RWPE2 (cell line): ENCODE data around the gene PIGL.

Source experiments
- ATAC-seq: fragments of 200-7000 bp; cut with Tn5 transposase; 3 replicates; pipeline ENCODE4 v1.9.1; 2021; ENCODE audit warnings: low read depth
- DNase-seq: peaks from one replicate; pipeline ENCODE4 v3.0.0-alpha.2; 2020; ENCODE audit warnings: low spot score
- H3K27ac ChIP-seq: fragments of 450-650 bp; 2 replicates; pipeline ENCODE4 v1.5.1; 2017; ENCODE audit warnings: mild to moderate bottlenecking; ENCODE audit not compliant: poor library complexity, severe bottlenecking
- H3K27me3 ChIP-seq: fragments of 250-450 bp; sonication (Bioruptor Pico); 2 replicates; pipeline ENCODE4 v1.5.1; 2021; ENCODE audit warnings: mild to moderate bottlenecking, moderate library complexity; ENCODE audit not compliant: insufficient read depth, poor library complexity, severe bottlenecking
- H3K36me3 ChIP-seq: fragments of 250-450 bp; sonication (Bioruptor Pico); 2 replicates; pipeline ENCODE4 v1.5.1; 2020; ENCODE audit warnings: low read depth, mild to moderate bottlenecking, moderate library complexity
- H3K4me1 ChIP-seq: fragments of 250-450 bp; sonication (Bioruptor Pico); 2 replicates; pipeline ENCODE4 v1.5.1; 2021; ENCODE audit warnings: mild to moderate bottlenecking, moderate library complexity; ENCODE audit not compliant: insufficient read depth, poor library complexity, severe bottlenecking
- H3K4me3 ChIP-seq: fragments of 250-450 bp; sonication (Bioruptor Pico); 2 replicates; pipeline ENCODE4 v1.5.1; 2021; ENCODE audit warnings: mild to moderate bottlenecking, moderate library complexity; ENCODE audit not compliant: severe bottlenecking
- H3K9me3 ChIP-seq: fragments of 250-450 bp; sonication (Bioruptor Pico); 2 replicates; pipeline ENCODE4 v1.5.1; 2021; ENCODE audit warnings: mild to moderate bottlenecking, moderate library complexity; ENCODE audit not compliant: severe bottlenecking
- TF ChIP-seq, protein P1 (sequence below): fragments of 450-650 bp; IDR thresholded peaks from one replicate; pipeline ENCODE4 v1.5.1; 2017; ENCODE audit warnings: mild to moderate bottlenecking, moderate library complexity; ENCODE audit not compliant: poor library complexity, severe bottlenecking

Gene PIGL

DNA sequence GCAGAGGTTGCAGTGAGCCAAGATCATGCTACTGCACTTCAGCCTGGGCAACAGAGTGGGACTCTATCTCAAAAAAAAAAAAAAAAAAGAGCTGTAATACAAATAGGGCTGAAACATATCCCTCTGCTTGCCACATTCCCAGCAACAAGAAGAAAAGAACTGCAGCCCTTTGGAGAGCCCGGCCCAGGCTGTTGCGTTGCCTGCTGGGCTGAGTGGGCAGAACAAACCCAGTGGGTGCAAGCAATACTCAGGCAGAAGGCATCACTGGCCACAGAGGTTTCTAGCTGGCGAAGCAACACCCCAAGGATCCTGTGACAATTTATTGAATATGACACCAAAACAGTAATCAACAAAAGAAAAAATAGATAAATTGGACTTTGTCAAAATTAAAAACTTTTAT is 44.0 kb downstream of the PIGL start:
- DNase-seq (no peak), ATAC-seq (no peak)
- Histone ChIP-seq H3K27ac (no peak overlapping the region), H3K4me3 (no peak overlapping the region), H3K27me3 (no peaks in the 10 kb centered on the region), H3K4me1 (no peaks in the 10 kb centered on the region), H3K36me3 (no peaks in the 10 kb centered on the region), H3K9me3 (no peaks in the 10 kb centered on the region)
- TF ChIP-seq, protein P1, sequence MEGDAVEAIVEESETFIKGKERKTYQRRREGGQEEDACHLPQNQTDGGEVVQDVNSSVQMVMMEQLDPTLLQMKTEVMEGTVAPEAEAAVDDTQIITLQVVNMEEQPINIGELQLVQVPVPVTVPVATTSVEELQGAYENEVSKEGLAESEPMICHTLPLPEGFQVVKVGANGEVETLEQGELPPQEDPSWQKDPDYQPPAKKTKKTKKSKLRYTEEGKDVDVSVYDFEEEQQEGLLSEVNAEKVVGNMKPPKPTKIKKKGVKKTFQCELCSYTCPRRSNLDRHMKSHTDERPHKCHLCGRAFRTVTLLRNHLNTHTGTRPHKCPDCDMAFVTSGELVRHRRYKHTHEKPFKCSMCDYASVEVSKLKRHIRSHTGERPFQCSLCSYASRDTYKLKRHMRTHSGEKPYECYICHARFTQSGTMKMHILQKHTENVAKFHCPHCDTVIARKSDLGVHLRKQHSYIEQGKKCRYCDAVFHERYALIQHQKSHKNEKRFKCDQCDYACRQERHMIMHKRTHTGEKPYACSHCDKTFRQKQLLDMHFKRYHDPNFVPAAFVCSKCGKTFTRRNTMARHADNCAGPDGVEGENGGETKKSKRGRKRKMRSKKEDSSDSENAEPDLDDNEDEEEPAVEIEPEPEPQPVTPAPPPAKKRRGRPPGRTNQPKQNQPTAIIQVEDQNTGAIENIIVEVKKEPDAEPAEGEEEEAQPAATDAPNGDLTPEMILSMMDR, result no peak

DNA sequence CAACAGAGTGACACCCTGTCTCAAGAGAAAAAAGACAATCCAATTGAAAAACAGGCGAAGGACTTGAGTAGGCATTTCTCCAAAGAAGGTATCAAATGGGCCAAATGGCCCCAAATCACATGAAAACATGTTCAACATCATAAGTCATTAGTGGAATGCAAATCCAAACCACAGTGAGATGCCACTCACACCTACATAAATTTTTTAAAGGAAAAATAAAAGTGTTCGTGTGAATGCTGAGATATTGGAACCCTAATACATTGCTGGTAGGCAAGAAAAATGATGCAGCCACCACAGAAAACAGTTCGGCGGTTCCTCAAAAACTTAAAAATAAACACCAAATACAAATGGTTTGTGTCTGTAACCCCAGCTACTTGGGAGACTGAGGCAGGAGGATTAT is 45.2 kb downstream of the PIGL start:
- Histone ChIP-seq H3K9me3 (no peaks in the 10 kb centered on the region), H3K4me1 (no peaks in the 10 kb centered on the region), H3K4me3 (no peak overlapping the region), H3K36me3 (no peaks in the 10 kb centered on the region), H3K27ac (no peak overlapping the region), H3K27me3 (no peaks in the 10 kb centered on the region)
- no peak for ATAC-seq
- TF ChIP-seq, protein P1, result no peak
- DNase-seq, result no peak

DNA sequence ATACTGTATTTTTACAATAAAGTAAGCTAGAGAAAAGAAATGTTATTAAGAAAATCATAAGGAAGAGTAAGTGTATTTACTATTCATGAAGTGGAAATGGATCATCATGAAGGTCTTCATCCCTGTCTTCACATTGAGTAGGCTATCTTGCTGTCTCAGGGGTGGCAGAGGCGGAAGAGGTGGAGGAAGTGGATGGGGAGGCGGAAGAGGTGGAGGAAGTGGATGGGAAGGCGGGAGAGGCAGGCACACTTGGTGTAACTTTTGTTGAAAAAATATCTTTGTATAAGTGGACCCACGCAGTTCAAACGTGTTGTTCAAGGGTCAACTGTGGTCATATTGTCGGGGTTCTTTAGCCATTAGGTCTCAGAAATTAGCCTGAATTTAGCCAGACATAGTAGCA is 50.2 kb downstream of the PIGL start:
- H3K27ac ChIP-seq, result no peak overlapping the region
- no peak overlapping the region for H3K4me3 ChIP-seq
- H3K9me3 ChIP-seq, result no peaks in the 10 kb centered on the region
- no peaks in the 10 kb centered on the region for H3K36me3 ChIP-seq
- DNase-seq, result no peak
- no peaks in the 10 kb centered on the region for H3K4me1 ChIP-seq
- H3K27me3 ChIP-seq, result no peaks in the 10 kb centered on the region
- no peak for ATAC-seq
- TF ChIP-seq, protein P1, result no peak

DNA sequence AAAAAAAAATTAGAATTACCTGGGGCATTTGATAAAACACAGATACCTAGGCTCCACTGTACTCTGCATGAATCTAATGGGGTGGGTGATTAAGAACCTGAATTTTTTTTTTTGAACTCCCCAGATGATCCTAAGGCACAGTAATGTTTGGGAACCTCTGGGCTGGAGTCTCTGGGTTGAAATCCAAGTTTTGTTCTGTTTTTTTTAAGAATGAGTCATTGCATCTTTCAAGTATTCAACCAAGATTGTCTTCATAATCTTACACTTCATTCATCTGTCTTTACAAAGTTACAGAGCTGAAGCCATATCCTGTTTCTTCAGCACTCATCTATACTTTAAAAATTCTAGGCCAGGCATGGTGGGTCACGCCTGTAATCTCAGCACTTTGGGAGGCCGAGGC is 52.6 kb downstream of the PIGL start:
- no peak for DNase-seq
- peaks cover 13% of the 10 kb centered on the region for H3K4me1 ChIP-seq
- TF ChIP-seq, protein P1, result no peak
- no peaks in the 10 kb centered on the region for H3K36me3 ChIP-seq
- no peak overlapping the region for H3K4me3 ChIP-seq
- no peak for ATAC-seq
- H3K27ac ChIP-seq, result no peak overlapping the region
- no peaks in the 10 kb centered on the region for H3K9me3 ChIP-seq
- no peaks in the 10 kb centered on the region for H3K27me3 ChIP-seq

DNA sequence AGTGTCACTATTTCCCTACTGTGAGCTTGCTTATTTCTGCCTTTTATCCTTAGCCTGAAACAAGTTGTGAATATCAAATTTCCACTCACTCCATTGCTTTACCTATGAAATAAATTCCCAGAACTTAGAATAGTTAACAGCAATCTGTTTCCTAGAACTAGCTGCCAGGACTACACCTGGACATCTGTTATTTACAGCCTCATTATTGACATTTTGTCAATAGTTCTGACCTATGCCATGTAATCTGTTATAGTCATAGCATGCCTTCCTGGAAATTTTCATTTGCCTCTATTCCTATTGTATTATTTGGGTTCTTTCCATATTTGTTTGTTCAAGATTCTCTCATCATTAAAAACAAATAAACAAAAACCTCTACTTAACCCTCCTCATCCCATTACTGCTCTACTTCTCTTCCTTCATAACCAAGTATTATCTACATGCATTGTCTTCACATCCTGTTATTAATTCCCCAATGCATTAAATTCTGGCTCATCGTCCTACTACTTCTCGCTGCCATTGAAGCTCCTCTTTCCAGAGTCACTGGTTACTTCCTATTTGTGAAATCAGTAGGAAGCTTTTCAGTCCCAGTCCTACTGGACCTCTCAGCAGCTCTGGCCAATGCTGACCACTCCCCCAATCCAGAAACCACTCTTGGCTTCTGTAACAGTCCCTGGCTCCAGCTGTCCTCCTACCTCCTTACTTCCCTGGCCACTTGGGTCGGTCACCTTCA is 55.3 kb downstream of the PIGL start:
- no peaks in the 10 kb centered on the region for H3K9me3 ChIP-seq
- H3K4me1 ChIP-seq, result peaks cover 13% of the 10 kb centered on the region
- ATAC-seq (no peak), DNase-seq (no peak)
- H3K4me3 ChIP-seq, result no peak overlapping the region
- H3K27ac ChIP-seq, result no peak overlapping the region
- H3K36me3 ChIP-seq, result no peaks in the 10 kb centered on the region
- TF ChIP-seq, protein P1, result no peak
- H3K27me3 ChIP-seq, result no peaks in the 10 kb centered on the region
